ES-I3 (cell line): ENCODE data around the gene BRD2.
"Not testable (repeated sequence)": the region's sequence is repeated elsewhere in the genome, so short reads cannot be mapped to it uniquely, and the experiment has no call there.

Experiments
- H3K36me3 ChIP-seq: 2 replicates; pipeline ENCODE4 v1.6.1; 2013; ENCODE audit warnings: mild to moderate bottlenecking, low read length, control low read depth, moderate library complexity; ENCODE audit not compliant: insufficient read depth
- H3K4me1 ChIP-seq: 2 replicates; pipeline ENCODE4 v1.6.1; 2013; ENCODE audit warnings: mild to moderate bottlenecking, control low read depth, low read length; ENCODE audit not compliant: insufficient read depth
- H3K9ac ChIP-seq: 2 replicates; pipeline ENCODE4 v1.6.1; 2013; ENCODE audit warnings: low read depth, mild to moderate bottlenecking, low read length, moderate library complexity
- H3K9me3 ChIP-seq: 2 replicates; pipeline ENCODE4 v1.6.1; 2013; ENCODE audit warnings: mild to moderate bottlenecking, low read length, moderate library complexity; ENCODE audit not compliant: control insufficient read depth, insufficient read depth

Gene BRD2

GRCh38 chr6:32968093-32968866 lies at the start of gene BRD2:
BRD2 (plus strand) TSS chr6:32968594; CDS start chr6:32972899, 4,305 bp downstream.
- peaks cover 6% of the 10 kb centered on the region; the same call in 1 of the 2 replicates for H3K4me1 ChIP-seq
- H3K36me3 ChIP-seq, result peaks cover 4% of the 10 kb centered on the region; the same call in 1 of the 2 replicates
- peak within 1 kb of the TSS; percentile 98 for H3K9ac ChIP-seq
- H3K9me3 ChIP-seq, result no peaks in the 10 kb centered on the region

- Histone ChIP-seq H3K4me1 (no peaks in the 10 kb centered on the region), H3K9me3 (no peaks in the 10 kb centered on the region), H3K9ac (no peak overlapping the region), H3K36me3 (no peaks in the 10 kb centered on the region)
Observed at GRCh38 chr6:32920715-32921114, 47.7 kb upstream of the BRD2 start.

- Histone ChIP-seq H3K36me3 (no peaks in the 10 kb centered on the region), H3K4me1 (no peaks in the 10 kb centered on the region), H3K9ac (no peak overlapping the region), H3K9me3 (no peaks in the 10 kb centered on the region)
Observed at GRCh38 chr6:32922083-32922482, 46.3 kb upstream of the BRD2 start.

- Histone ChIP-seq H3K9me3 (no peaks in the 10 kb centered on the region), H3K4me1 (no peaks in the 10 kb centered on the region), H3K36me3 (no peaks in the 10 kb centered on the region), H3K9ac (no peak overlapping the region)
Observed at GRCh38 chr6:32931211-32931610, 37.2 kb upstream of the BRD2 start.

GRCh38 chr6:32932132-32932868 lies 36.1 kb upstream of the BRD2 start:
- no peaks in the 10 kb centered on the region; the same call in 1 of the 2 replicates for H3K36me3 ChIP-seq
- no peaks in the 10 kb centered on the region for H3K4me1 ChIP-seq
- H3K9me3 ChIP-seq, result no peaks in the 10 kb centered on the region
- H3K9ac ChIP-seq, result no peak overlapping the region

- no peaks in the 10 kb centered on the region; the same call in 1 of the 2 replicates for H3K36me3 ChIP-seq
Observed at GRCh38 chr6:32933661-32934085, 34.7 kb upstream of the BRD2 start.

GRCh38 chr6:32935551-32936238 lies 32.7 kb upstream of the BRD2 start:
- Histone ChIP-seq H3K9me3 (no peaks in the 10 kb centered on the region), H3K36me3 (no peaks in the 10 kb centered on the region; the same call in 1 of the 2 replicates), H3K4me1 (no peaks in the 10 kb centered on the region), H3K9ac (no peak overlapping the region)

More at GRCh38 chr6:32933661-32934085, 34.7 kb upstream of the BRD2 start:
- no peaks in the 10 kb centered on the region for H3K9me3 ChIP-seq
- no peak overlapping the region for H3K9ac ChIP-seq
- no peaks in the 10 kb centered on the region for H3K4me1 ChIP-seq

- Histone ChIP-seq H3K9me3 (no peaks in the 10 kb centered on the region), H3K9ac (no peak overlapping the region), H3K4me1 (no peaks in the 10 kb centered on the region), H3K36me3 (no peaks in the 10 kb centered on the region; the same call in 1 of the 2 replicates)
Observed at GRCh38 chr6:32936239-32937152, 31.9 kb upstream of the BRD2 start.

GRCh38 chr6:32937230-32937633 lies 31.2 kb upstream of the BRD2 start:
- H3K9ac ChIP-seq, result no peak overlapping the region
- no peaks in the 10 kb centered on the region for H3K4me1 ChIP-seq
- no peaks in the 10 kb centered on the region for H3K9me3 ChIP-seq
- no peaks in the 10 kb centered on the region; the same call in 1 of the 2 replicates for H3K36me3 ChIP-seq

GRCh38 chr6:32938494-32938893 lies 29.9 kb upstream of the BRD2 start:
- H3K9me3 ChIP-seq, result no peaks in the 10 kb centered on the region
- no peaks in the 10 kb centered on the region for H3K4me1 ChIP-seq
- H3K36me3 ChIP-seq, result no peaks in the 10 kb centered on the region; the same call in 1 of the 2 replicates
- H3K9ac ChIP-seq, result no peak overlapping the region

GRCh38 chr6:32940656-32941213 lies 27.7 kb upstream of the BRD2 start, which contains the start of gene HLA-DMB:
HLA-DMB (minus strand) TSS chr6:32941028; CDS start chr6:32940807, 221 bp downstream.
- no peaks in the 10 kb centered on the region for H3K9me3 ChIP-seq
- no peaks in the 10 kb centered on the region; the same call in 1 of the 2 replicates for H3K36me3 ChIP-seq
- peak within 1 kb of the TSS; percentile 30; the same call in 1 of the 2 replicates for H3K9ac ChIP-seq
- H3K4me1 ChIP-seq, result no peaks in the 10 kb centered on the region

- H3K36me3 ChIP-seq, result no peaks in the 10 kb centered on the region; the same call in 1 of the 2 replicates
- H3K4me1 ChIP-seq, result no peaks in the 10 kb centered on the region
- no peaks in the 10 kb centered on the region for H3K9me3 ChIP-seq
- no peak overlapping the region for H3K9ac ChIP-seq
Observed at GRCh38 chr6:32941214-32941768, 27.1 kb upstream of the BRD2 start.

- not testable (repeated sequence) for H3K36me3 ChIP-seq, H3K9ac ChIP-seq, H3K4me1 ChIP-seq, H3K9me3 ChIP-seq
Observed at GRCh38 chr6:32942555-32943123, 25.8 kb upstream of the BRD2 start.
